Measurements from ENCODE around the gene MAPKAP1. TPM values are rescaled to one million over a fixed set of nuclear protein-coding genes. Genes with fewer than 3 reads are reported as not detected.

MAPKAP1 gene
- total RNA-seq, 1 donor from 2014 or later: 80.0 TPM

DNA sequence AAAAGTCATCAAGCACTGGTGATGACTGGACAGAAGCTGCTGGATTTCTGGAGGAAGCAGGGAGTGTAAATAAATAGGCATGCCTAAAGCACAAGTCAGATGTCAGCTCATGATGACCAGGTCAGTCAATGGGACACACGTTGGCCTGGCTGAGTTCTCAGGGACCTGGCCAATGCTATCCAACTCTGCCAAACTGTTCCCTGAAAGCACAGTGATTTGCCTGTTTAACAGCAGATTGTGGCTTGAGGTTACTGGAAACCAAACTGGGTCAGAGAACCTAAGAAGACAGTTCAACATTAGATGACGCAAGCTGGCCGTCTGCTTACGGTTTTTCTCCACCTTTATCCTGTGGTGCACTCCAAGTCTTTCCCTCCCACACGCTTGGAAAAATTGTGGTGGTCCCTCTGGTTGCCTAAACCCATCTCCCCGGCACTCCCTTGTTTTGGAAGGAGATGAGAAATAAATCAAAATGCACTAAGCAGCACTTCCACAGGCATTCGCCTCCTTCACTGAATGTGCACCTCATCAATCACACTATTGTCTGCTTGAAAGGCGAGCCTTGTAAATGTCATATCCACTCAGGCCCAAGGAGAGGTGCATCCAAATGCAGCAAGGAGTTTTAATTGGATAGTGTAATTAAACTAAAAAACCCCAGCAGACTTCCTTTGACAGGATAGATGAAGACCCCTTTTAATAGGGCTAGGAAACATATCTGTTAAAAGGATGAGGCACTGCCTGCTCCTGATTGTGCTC lies 245.9 kb downstream of the MAPKAP1 start:
- no peak for DNase-seq (ENCODE audit: low spot score)

DNA sequence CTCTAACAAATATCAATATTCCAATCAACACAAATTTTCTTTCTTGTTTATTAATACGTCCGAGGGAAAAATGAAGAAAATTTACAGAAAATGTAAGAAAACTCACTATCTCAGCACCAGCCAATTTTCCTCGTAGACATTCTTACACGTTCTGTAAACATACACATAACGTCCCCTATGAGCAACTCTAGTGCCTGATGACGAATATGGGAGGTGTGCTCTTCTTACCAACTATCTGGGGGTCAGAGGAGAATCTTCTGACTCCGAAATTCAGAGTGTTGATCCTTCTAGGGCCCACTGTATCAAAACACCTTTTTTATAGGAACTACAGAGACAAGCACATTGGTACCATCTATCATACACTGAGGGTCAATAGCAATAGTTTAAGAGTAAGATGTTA lies 246.7 kb downstream of the MAPKAP1 start:
- no peak for DNase-seq (ENCODE audit: low spot score)

DNA sequence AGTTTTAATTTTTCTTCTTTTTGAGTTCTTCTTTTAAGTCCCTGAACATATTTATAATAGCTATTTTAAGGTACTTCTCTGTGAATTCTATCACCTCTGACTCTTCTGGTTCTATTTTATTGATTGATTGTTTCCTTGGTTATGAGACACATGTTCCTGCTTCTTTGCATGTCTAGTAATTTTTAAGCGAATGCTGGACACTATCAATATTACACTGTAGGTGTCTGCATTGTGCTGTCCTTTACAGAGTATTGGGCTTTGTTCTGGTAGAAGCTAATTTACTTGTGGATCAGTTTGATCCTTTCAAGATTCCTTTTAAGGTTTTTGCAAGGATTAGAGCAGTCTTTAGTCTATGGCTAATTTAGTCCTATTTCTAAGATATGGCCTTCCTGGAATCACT lies 249.7 kb downstream of the MAPKAP1 start:
- no peak for DNase-seq (ENCODE audit: low spot score)

DNA sequence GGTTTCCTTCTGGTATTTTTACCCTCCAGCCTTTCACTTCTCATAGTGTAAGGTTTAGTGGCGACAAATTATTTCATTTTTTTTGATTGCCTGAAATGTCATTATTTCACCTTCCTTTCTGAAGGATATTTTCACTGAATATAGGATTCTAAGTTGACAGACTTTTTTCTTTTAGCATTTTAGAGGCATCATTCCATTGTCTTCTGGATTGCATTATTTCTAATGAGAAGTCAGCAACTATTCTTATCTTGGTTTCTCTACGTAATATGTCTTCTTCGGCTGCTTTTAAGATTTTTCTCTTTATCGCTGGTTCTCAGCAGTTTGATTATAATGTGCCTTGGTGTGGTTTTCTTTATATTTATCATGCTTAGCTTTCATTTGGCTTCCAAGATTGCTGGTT lies 251.1 kb downstream of the MAPKAP1 start:
- DNase-seq (ENCODE audit: low spot score): no peak

DNA sequence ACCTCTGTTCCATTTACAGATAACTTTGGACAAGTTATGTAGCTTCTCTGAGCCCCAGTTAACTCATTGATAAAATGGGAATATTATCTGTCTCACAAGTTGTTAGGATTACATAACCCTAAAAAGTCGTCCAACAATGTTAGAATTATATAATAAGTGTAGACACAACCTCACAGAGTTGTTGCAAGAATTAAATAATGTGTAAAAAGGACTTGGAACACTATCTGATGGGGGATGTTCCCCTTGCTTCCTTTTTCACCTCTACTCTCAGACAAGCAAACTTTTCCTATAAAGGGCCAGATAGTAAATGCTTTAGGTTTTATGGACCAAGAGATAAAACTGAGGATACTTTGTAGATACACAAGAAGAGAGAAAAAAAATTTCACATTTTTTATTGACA lies 251.9 kb downstream of the MAPKAP1 start:
- DNase-seq (ENCODE audit: low spot score): no peak

DNA sequence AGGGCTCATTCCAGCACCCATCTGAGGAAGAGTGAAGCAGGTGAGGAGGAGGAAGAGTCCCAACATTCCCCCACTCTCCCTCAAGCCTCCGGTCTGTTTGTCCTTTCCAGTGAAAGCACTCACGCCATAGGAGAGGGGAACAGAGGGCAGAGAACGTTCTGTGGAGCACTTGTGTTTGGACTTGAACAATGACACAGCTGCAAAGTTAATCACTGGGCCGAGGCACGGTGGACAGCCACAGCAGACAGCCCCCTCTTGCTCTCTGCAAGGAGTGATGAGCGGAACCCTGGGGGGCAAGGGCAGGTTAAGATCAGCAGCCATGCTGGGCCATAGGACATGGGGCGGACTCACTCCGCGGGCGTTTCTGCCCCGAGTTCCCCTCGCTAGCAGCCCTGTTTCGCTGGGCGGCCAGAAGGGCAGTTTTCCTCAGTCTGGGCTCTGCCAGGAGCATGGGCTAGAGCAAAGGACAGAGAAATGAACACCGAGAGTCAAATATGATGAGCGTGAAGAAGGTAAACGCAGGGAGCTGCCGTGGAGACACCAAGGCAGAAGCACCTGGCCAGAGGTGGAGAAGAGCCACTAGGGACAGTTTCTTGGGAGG lies 259.7 kb downstream of the MAPKAP1 start:
- no peak for DNase-seq (ENCODE audit: low spot score)

DNA sequence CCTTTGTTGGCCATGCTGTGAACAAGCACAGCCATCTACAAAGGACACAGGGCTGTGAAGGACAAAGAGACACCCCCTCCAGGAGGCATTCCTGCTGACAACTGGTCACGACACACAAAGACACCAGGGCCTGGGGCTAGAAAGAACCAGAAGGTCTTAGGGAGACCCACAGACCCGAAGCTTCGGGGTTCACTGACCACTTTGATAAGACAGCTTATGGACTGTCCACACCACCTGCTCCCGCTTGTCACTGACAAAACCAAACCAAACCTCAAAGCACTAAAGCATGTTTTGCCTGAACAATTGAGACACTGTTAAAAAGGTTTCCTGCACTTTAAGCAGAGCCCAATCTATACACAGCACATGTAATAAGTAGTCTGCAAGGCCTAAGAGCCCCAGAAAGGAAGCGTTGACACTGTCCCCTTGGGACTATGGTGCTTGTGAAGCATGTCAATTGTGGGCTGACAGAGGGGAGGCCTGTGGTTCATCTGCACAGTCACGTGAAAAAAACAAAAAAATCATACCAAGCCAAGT lies 260.4 kb downstream of the MAPKAP1 start:
- no peak for DNase-seq (ENCODE audit: low spot score)

DNA sequence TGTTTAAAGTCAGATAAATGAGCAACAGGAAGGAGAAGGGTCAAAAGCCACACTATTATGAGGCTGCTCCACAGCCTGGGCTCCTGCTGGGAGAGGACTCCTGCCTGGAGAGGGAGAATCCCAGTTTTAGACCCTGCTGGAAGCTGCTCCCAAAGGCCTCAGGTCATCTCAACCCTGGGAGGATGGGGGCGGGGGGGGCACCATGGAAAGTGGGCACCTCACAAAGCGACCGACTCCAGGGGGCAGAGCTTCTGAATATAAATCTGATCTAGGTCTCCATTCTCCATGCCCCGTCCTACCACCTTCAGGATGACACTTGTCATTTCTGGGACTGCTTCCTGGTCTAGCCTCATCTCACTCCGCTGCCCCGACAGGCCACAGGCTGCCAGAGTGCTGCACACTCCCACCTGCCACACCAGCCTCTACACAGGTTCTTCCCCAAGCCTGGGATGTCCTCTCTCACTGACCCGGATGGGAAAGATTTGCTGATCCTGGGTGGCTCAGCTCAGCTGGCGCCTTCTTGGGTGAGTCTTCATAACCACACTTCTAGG lies 262.0 kb downstream of the MAPKAP1 start:
- DNase-seq (ENCODE audit: low spot score): no peak

DNA sequence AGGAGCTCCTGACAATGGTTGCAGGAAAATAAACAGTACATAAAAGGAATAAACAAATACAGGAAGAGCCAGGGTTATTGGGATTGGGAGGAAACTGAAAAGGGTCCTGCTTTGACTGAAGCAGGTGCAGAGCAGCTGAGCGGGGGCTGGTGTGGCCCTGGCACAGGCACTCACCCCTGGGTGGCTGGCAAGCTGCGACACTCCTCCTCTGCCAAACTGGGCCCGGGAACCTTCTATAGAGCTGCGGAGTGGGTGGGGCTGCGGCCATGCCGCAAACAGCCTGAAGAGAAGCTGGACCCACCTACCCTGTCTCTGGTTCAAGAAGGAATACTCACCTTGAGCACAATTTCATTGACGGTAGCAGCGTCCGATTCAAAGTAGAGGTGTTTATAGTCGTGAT lies 262.8 kb downstream of the MAPKAP1 start:
- DNase-seq (ENCODE audit: low spot score): no peak

DNA sequence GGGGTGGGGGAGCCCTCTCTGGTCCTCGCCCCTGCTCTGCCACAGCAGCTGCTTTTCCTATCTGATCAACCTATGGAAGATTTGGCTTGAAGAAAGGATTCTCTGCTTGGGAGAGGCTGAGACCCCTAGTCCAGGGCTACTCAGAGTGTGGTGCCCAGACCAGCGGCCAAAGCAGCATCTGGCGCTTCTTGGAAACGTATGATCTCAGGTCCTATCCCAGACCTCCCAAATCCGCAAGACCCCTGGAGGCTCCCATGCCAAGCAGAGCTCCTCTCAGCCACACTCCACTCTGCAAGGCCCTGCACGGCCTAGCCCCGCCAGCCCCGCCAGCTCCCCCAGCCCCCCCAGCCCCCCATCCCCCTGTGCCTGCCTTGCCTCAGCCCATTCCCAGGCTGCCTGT lies 263.6 kb downstream of the MAPKAP1 start:
- DNase-seq (ENCODE audit: low spot score): no peak

DNA sequence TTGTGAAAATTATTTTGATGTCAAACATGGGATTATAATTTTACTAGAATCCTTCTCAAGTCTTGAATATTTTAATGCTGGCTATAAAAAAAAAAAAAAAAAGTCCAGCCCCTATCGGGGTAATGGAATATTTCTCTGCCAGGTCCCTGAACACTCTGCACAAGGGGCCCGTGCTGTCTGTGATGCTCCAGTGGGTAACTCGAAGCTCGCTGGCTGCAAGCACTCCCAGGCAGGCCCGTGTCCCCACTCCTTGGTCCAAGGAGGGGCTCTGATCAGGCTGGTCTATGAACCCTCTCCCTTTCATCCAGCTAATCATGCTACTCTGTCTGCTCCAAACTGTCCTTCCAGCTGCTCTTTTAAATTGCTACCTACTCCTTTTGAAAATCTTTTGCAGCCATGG lies 264.6 kb downstream of the MAPKAP1 start:
- DNase-seq (ENCODE audit: low spot score): no peak

DNA sequence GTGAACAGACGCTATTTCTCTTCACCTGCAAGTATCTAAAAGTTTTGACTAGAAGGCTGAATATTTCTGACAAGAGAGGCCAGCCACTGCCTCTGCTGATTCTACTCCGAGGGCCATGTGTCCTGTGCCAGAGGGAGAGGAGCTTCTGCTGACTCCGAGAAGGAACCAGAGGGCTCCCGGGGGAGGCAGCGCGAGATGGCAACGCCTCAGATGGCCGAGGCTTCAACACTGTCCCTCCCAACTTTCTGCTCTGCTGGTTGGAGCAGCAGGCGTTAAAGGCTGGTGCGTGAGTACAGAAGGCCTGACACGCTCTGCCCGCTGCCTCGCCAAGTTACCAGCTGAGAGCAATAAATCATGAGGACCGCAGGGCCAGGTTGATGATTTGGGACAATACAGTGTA lies 266.6 kb downstream of the MAPKAP1 start:
- no peak for DNase-seq (ENCODE audit: low spot score)

DNA sequence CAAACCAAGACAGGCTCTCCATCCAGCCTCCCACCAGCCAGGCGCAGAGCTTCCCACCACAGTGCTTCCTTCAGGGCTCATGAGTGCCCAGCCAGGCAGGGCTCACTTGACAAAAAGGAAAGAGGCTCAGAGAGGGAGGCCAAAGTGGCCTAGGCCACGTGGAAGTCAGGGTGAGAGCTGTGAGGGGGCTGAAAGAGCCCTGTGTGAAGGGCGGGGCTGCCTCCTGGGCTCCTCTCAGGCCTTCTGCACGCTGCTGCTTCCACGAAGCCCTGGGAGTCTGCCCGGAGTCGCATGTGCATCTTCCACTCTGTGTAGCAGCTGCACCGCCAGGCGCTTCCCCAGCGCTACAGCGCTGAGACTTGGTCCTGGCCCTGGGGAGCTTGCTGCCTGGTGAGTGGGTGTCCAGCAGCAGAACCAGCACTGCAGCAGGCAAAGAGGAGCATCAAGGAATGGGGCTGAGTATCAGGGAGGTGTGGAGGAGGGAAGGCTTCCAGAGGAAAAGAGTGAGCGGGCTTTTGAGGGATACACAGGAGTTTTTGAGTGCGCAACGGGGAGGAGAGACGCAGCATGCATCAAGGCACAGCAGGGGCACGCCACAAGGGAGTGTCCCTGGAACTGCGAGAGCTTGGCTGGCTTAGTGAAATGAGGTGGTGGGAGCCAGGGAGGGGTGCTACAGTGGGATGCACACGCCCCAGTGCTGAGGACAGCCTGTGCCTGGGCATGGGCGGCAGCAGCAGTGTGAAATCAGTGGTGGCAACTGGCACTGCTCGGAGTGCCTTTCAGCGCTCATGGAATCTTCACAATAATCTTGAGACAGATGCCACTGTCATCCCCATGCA lies 267.4 kb downstream of the MAPKAP1 start:
- no peak for DNase-seq (ENCODE audit: low spot score)

DNA sequence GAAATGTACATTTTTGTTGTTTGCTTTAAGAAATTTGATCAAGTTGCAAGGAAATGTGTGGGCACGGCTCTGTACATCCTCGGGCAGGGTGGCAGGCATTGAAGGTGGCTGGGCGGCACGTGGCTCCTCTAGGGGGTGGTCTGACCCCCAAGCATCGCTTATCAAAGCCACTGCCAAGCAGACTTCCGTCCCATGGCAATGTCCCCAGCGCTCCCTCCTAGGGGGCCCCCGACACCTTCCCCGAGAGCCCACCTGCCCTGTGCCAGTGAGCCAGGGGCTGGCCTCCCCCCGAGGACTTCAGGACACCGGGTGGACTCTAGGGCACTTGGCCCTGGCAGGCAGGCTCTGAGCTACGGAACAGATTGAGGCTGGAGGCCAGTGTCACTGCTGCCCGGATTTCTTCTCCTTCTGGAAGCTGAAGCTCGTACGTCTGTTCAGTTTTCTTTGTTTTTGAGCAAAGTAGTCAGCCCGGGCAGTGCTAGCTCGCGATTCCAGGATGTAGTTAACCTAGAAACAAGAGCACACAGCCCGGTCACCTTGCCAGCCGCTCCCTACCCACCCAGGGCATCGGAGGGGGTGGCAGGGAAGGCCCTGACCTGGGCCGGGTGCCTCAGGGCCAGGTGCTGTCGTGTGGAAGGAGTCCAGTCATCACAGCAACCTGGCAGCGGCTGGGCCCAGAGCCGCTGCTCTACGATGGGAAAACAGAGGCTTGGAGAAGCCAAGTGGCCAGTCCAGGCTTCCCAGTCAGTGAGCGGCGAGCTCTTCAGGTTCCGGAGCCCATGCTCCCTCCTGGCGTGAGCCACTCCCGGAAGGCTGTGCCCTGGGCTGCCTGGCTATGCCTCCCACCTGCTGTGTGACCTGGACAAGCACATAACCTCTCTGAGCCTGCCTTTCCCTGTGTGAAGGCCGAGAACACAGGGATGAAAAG lies 268.2 kb downstream of the MAPKAP1 start:
- DNase-seq (ENCODE audit: low spot score): no peak

DNA sequence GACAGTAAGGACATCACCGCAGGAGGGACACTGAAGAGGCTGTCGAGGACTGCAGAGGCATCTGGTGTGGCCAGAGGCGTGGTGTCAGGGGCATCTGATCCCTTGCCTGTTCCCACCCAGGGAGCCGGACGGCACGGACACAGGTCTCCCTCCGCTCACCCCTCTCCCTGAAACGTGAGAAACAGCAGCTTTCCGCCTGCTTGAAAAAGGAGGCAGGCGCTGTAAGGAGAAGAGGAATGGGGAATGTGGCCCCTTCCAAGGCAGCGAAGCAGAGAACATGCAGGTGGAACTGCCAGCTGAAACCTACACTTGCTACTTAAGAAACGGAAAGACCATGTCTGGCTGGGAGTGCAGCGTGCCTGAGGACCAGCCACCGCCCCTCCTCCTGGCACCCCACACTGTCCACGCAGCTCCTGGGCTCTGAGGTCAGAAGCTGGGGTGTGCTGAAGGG lies 269.2 kb downstream of the MAPKAP1 start:
- DNase-seq (ENCODE audit: low spot score): no peak

DNA sequence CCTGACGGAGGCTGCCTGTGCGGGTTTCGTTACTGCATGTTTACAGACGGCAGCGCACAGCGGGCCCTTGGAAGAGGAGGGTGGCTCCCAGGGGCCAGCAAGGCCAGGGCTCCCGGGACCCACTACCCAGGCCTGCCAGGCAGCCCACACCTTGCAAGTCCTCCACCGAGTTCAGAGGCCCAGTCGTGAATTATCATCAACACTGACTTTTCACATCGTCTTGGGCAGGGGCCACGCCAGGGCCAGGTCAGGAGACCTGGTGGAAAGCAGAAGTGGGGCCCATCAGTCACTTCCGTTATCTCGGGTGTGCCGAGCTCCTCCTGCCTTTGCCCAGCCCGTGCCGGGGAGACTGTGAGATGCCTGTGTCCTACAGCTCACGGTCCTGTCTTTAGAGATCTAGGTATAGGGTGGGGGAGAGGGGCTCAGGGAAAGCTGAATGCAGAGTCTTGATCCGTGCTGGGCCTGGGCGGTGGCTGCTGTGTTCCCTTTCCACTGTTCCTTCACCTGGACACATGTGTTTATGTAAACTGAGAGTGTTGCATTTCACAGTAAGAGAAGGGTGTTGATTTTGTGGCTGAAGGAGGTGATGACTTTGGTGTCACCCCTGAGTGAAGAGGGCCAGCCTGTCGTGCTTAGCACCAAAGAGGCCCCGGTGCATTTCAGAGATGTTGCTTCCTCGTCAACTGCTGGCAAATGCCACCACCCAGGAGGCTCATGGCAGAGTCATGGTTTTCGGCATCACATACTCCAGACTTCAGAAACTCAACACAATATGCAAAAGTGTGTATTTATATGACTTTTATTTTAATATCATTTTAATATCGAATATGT lies 270.2 kb downstream of the MAPKAP1 start:
- DNase-seq (ENCODE audit: low spot score): peak; percentile 39

DNA sequence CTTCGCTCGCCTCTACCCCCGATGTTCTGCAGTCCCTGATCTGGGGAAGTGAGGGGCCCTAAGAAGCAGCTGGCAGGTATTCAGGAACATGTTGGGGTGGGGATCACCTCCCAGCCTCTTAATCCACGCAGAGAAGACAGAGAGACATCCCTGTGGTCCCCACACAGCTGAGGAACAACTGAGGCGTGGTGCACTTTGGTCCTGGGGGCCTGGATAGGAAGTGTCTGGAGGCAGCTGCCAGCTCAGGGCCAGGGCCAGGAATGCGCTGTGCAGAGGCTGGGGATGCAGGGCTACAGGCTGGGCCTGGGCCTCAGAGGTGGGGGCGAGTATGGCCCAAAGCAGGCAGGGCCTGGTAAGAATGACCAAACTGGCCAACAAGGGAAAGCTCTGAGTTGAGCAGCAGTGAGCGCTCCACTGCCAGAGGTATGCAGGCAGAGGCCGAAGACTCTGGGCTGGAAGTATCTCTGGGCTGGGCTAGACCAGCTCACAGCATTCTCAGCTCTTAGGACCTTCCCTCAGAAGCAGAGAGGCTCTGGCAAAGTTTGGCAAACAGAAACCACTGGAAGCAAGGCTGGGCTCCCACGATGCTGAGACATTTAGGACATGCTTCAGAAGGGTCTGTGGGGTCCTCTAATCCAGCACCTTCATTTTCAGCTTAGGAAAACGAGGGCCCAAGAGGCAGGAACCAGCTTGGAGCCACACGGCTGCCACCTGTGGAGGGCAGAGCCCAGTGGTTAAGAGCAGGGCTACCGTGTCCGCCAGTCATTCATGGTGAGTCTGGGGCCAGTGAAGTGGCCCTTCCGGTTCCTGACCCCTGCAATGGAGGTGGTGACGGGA lies 271.0 kb downstream of the MAPKAP1 start:
- peak; percentile 39 for DNase-seq (ENCODE audit: low spot score)

DNA sequence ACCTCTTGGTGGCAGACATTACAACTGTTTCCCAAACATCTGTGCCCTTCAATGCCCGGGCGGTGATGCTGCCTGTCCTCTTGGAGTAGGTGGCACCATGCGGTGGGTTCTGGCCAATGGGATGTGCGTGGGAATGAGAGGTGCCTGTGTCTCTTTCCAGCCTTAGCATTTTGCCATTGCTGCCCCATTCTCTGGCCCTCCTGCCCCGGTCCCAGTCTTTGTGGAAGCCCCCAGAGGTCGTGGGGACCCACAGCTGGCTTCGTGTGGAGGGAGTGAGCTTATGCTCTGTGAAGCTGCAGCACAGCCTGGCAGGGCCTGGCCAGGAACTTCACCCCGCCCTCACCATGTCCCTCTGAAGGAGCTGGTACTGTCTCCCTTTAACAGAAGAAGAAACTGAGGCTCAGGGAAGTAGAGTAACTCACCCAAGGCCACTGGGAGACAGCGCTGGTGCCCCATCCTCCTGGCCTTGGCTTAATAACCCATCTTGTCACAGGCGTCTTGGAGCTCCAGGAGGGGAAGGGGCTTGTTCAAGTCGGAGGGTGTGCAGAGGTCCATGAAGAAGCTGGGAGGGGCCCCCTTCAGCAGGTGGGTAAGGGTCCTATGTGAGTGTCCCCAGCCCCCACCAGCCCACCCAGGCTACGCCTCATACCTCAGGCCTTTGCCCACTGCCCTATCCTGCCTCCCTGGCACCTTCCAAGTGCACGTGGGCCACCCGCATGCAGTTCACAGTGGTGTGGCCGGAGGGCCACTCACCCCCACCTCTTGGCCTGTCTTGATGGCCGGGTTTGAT lies 271.8 kb downstream of the MAPKAP1 start:
- no peak for DNase-seq (ENCODE audit: low spot score)
